CD4-positive, alpha-beta memory T cell (primary cell): ENCODE results near the gene FAF1. TPM values are rescaled to one million over a fixed set of nuclear protein-coding genes. Genes with fewer than 3 reads are reported as not detected.

Source experiments
- CTCF ChIA-PET: fragments of 350-600 bp; sonication (Branson Sonifier 250); formaldehyde crosslinking; loops from one replicate; lab custom pipeline; 2021; ENCODE audit warnings: inconsistent platforms; ENCODE audit not compliant: partially characterized antibody; lab: Charles Lee
- POLR2A ChIA-PET: fragments of 350-600 bp; sonication (Branson Sonifier 250); formaldehyde crosslinking; loops from one replicate; lab custom pipeline; 2021; ENCODE audit not compliant: partially characterized antibody; lab: Charles Lee
- DNase-seq, 5 donors: peaks; one replicate each; pipeline versions ENCODE4 v3.0.0 to v3.0.0-alpha.2; 2020 to 2022; ENCODE audit warnings: mixed read lengths in 1 of 5
- H3K27ac ChIP-seq: one replicate; pipeline ENCODE4 v1.7.0; 2013; ENCODE audit warnings: low read depth, low read length
- H3K27me3 ChIP-seq: 2 replicates; pipeline ENCODE4 v1.7.0; 2013; ENCODE audit warnings: mild to moderate bottlenecking, low read length, moderate library complexity; ENCODE audit not compliant: insufficient read depth
- H3K36me3 ChIP-seq: 2 replicates; pipeline ENCODE4 v1.7.0; 2013; ENCODE audit warnings: mild to moderate bottlenecking, low read length, moderate library complexity; ENCODE audit not compliant: insufficient read depth
- H3K4me1 ChIP-seq: 2 replicates; pipeline ENCODE4 v1.7.0; 2013; ENCODE audit warnings: mild to moderate bottlenecking, low read length, moderate library complexity; ENCODE audit not compliant: insufficient read depth
- H3K4me3 ChIP-seq, 2 donors: one replicate each; pipeline ENCODE4 v1.7.0; 2013; ENCODE audit warnings: low read length in 2 of 2, mild to moderate bottlenecking in 1 of 2
- H3K9me3 ChIP-seq, 2 donors: one replicate each; pipeline ENCODE4 v1.7.0; 2013; ENCODE audit warnings: low read length in 2 of 2, control low read depth in 1 of 2; ENCODE audit not compliant: control insufficient read depth in 1 of 2
- H3K27ac Mint-ChIP-seq, 7 donors: one replicate each; pipeline ENCODE4 v1.8.0; 2020 to 2021; ENCODE audit warnings: mixed read lengths in 7 of 7, mild to moderate bottlenecking in 6 of 7, inconsistent platforms in 3 of 7, moderate library complexity in 3 of 7
- H3K27me3 Mint-ChIP-seq, 2 donors: one replicate each; pipeline ENCODE4 v1.8.0; 2020 to 2021; ENCODE audit warnings: mixed read lengths in 2 of 2
- H3K36me3 Mint-ChIP-seq, 2 donors: one replicate each; pipeline ENCODE4 v1.8.0; 2020 to 2021; ENCODE audit warnings: mixed read lengths in 2 of 2, inconsistent platforms in 1 of 2, mild to moderate bottlenecking in 1 of 2
- H3K4me1 Mint-ChIP-seq, 4 donors: one replicate each; pipeline ENCODE4 v1.8.0; 2020 to 2021; ENCODE audit warnings: mixed read lengths in 4 of 4, mild to moderate bottlenecking in 1 of 4
- H3K4me3 Mint-ChIP-seq, 8 donors: one replicate each; pipeline ENCODE4 v1.8.0; 2020 to 2021; ENCODE audit warnings: mixed read lengths in 8 of 8, mild to moderate bottlenecking in 7 of 8, moderate library complexity in 6 of 8, inconsistent platforms in 3 of 8
- H3K9me3 Mint-ChIP-seq, 8 donors: one replicate each; pipeline ENCODE4 v1.8.0; 2020 to 2021; ENCODE audit warnings: mixed read lengths in 8 of 8, mild to moderate bottlenecking in 5 of 8, inconsistent platforms in 3 of 8, moderate library complexity in 1 of 8
- intact Hi-C: fragments of 100-400 bp; cut with micrococcal nuclease; formaldehyde crosslinking; loops from one replicate; pipeline ENCODE4 v1.15.1; 2023
- polyA plus RNA-seq, 2 donors: library from polyadenylated mRNA; unstranded; fragments of 300-500 nt; fragmentation: Illumina TruSeq; gene quantifications; one replicate each; pipeline ENCODE4 v1.2.3, GENCODE V29; 2021
- total RNA-seq, 2 experiments: library from RNA; stranded (reverse); gene quantifications; one replicate each; pipeline ENCODE4 v1.2.3, GENCODE V29; 2021

FAF1 gene
- total and polyA plus RNA-seq, 4 experiments from 2014 or later = 36.0 to 60.2 (median 53.9) TPM

DNA sequence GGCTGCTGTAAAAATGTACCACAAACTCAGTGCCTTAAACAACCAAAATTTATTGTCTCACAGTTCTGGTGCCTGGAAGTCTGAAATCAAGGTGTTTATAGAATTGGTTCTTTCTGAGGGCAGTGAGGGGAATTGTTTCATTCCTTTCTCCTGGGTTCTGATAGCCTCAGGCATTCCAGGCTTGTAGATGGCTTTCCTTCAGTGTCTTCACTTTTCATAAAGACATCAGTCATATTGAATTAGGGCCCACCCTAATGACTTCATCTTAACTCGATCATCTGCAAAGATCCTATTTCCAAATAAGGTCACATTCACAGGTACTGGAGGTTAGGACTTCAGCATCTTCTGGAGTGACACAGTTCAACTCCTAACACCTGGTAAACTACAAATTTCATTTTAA is 25.0 kb upstream of the FAF1 start:
- Histone ChIP-seq H3K9me3 (no peaks in the 10 kb centered on the region), H3K27me3 (no peaks in the 10 kb centered on the region), H3K27ac (no peak overlapping the region), H3K36me3 (no peaks in the 10 kb centered on the region), H3K4me1 (no peaks in the 10 kb centered on the region), H3K4me3 (no peak overlapping the region)
- no peak for DNase-seq
- Mint-ChIP-seq H3K4me3 (no peak overlapping the region), H3K36me3 (no peaks in the 10 kb centered on the region), H3K27ac (peak overlapping the region in 4 of 7 donors; percentile 7 to 65 (median 50)), H3K4me1 (peaks cover 0 to 12% (median 4%) of the 10 kb centered on the region in 4 donors), H3K9me3 (no peaks in the 10 kb centered on the region), H3K27me3 (peaks cover 0 to 1% of the 10 kb centered on the region in 2 donors)
- intact Hi-C loops = no loop called here
- ChIA-PET CTCF (interaction anchor here (1.4 kb wide), 1 partner anchor 55 kb away, joined by 4 read pairs; no protein-coding TSS in a partner anchor), POLR2A (interaction anchor here (1.4 to 1.9 kb wide), 2 partner anchors 8 to 16 kb away, joined by 3 to 6 read pairs; no protein-coding TSS in a partner anchor)

DNA sequence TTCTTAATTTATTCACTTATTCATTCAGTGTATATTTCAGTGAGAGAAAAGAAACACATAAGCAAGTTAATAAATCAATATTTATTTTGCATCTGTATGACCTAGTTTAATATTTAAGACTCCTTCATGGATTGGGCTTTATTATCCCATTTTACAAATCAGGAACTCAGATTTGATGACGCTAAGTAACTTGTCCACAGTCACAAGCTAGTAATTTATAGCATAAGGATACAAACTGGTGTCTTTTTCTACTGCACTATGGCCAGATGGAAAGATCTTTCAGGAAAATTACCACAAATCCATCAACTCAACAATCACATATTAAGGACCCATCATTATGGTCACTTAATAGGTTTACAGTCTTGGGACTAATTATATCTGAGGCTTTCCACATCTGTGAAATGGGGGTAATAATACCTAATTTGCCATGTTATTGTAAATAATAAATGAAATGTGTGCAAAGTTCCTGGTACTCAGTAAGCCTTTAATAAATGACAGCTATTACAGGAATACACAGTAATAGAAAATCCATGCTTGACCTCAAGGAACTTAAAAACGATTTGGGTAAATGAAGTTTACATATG is 23.2 kb upstream of the FAF1 start:
- CTCF ChIA-PET = interaction anchor here (1.4 kb wide), 1 partner anchor 15 kb away, joined by 3 read pairs; no protein-coding TSS in a partner anchor
- peaks cover 0 to 2% of the 10 kb centered on the region in 2 donors for H3K27me3 Mint-ChIP-seq
- POLR2A ChIA-PET = interaction anchor here (1.1 kb wide), 1 partner anchor 13 kb away, joined by 3 read pairs; the partner anchor contains the start of gene CDKN2C

DNA sequence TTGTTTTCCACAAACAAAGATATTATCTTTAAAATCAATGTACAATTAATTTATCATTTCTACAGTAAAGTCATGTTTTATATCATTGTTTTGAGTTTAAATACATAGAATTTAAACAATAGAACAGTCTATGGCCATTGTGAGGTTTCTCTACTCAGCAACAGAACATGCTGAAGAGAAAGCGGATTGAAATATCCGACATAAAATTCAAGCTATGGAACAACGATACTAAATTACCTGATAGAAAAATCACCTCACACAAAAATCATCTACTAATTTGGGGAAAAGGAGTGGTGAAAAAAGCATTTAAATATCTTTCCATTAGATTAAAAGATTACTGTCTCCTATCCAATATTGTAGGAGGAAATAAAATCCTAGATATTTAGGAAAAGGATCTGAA is 22.5 kb upstream of the FAF1 start:
- H3K36me3 Mint-ChIP-seq = peaks cover 0 to 5% of the 10 kb centered on the region in 2 donors
- H3K9me3 ChIP-seq = no peaks in the 10 kb centered on the region
- POLR2A ChIA-PET = interaction anchor here (1.1 kb wide), 1 partner anchor 13 kb away, joined by 3 read pairs; the partner anchor contains the start of gene CDKN2C
- H3K27me3 ChIP-seq = no peaks in the 10 kb centered on the region
- intact Hi-C loops = no loop called here
- no peak overlapping the region for H3K4me3 Mint-ChIP-seq
- CTCF ChIA-PET = interaction anchor here (1.4 kb wide), 1 partner anchor 14 kb away, joined by 3 read pairs; no protein-coding TSS in a partner anchor
- no peaks in the 10 kb centered on the region for H3K36me3 ChIP-seq
- H3K4me1 ChIP-seq = peaks cover 11% of the 10 kb centered on the region
- DNase-seq = no peak
- peaks cover 10 to 25% (median 11%) of the 10 kb centered on the region in 4 donors for H3K4me1 Mint-ChIP-seq
- no peak overlapping the region for H3K27ac Mint-ChIP-seq
- H3K4me3 ChIP-seq = no peak overlapping the region
- H3K9me3 Mint-ChIP-seq = peaks cover 0 to 2% (median 0%) of the 10 kb centered on the region in 8 donors
- H3K27me3 Mint-ChIP-seq = peaks cover 0 to 1% of the 10 kb centered on the region in 2 donors
- no peak overlapping the region for H3K27ac ChIP-seq

More for the DNA sequence above, 23.2 kb upstream of the FAF1 start:
- Mint-ChIP-seq H3K4me3 (no peak overlapping the region), H3K4me1 (peaks cover 10 to 24% (median 11%) of the 10 kb centered on the region in 4 donors), H3K9me3 (peaks cover 0 to 2% (median 0%) of the 10 kb centered on the region in 8 donors), H3K27ac (no peak overlapping the region), H3K36me3 (peaks cover 0 to 5% of the 10 kb centered on the region in 2 donors)
- Histone ChIP-seq H3K36me3 (no peaks in the 10 kb centered on the region), H3K4me1 (peaks cover 10% of the 10 kb centered on the region), H3K27ac (no peak overlapping the region), H3K9me3 (no peaks in the 10 kb centered on the region), H3K4me3 (no peak overlapping the region), H3K27me3 (no peaks in the 10 kb centered on the region)
- DNase-seq = no peak
- intact Hi-C loops = no loop called here

DNA sequence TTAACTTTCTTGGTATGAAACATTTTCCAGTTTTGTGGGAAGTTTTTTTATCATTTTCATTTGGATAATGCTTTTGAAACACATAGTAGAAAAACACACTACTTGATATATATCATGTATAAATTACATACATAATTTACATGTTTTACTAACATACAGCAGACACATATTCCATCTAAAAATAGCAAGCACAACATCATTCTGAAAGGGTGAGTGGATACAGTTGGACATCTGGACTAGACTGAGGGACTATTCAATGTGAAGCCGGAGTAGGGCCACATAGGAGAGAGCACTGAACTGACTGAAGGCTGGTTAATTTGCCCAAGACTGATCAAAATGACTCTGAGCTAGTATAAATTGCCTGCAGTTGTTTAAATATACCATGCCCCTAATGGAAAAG is 21.7 kb upstream of the FAF1 start:
- H3K4me3 Mint-ChIP-seq = peak overlapping the region in 2 of 8 donors; percentile 45 to 62
- ChIA-PET CTCF (interaction anchor here (1.4 kb wide), 1 partner anchor 14 kb away, joined by 3 read pairs; no protein-coding TSS in a partner anchor), POLR2A (no interaction called here)
- H3K27me3 Mint-ChIP-seq = peaks cover 0 to 1% of the 10 kb centered on the region in 2 donors
- DNase-seq = no peak
- Histone ChIP-seq H3K27me3 (no peaks in the 10 kb centered on the region), H3K4me1 (peaks cover 15% of the 10 kb centered on the region), H3K9me3 (no peaks in the 10 kb centered on the region), H3K36me3 (no peaks in the 10 kb centered on the region), H3K4me3 (no peak overlapping the region), H3K27ac (no peak overlapping the region)
- H3K27ac Mint-ChIP-seq = peak overlapping the region in 1 of 7 donors; percentile 19
- intact Hi-C loops = no loop called here
- peaks cover 0 to 10% of the 10 kb centered on the region in 2 donors for H3K36me3 Mint-ChIP-seq
- peaks cover 0 to 2% (median 0%) of the 10 kb centered on the region in 8 donors for H3K9me3 Mint-ChIP-seq
- peaks cover 11 to 32% (median 13%) of the 10 kb centered on the region in 4 donors for H3K4me1 Mint-ChIP-seq

DNA sequence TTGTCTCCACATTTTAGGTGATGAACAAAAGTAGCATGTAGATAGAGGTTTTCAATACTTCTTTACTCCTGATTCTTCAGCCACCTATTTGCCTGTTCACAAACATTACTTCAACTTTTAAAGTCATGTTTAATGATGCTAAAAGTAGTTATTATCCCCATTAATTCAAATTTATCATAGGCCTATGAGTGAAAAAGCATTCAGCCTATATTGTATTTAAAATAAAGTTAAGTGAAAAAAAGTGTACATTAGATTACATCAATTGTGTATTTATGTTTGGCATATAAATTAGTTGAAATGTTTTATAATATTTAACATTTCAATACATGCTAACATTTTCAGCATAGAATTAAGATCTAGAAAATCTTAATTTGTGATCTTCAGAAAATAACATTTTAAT is 20.4 kb upstream of the FAF1 start:
- Histone ChIP-seq H3K4me3 (no peak overlapping the region), H3K36me3 (no peaks in the 10 kb centered on the region), H3K27ac (no peak overlapping the region), H3K4me1 (peaks cover 23% of the 10 kb centered on the region), H3K9me3 (no peaks in the 10 kb centered on the region), H3K27me3 (no peaks in the 10 kb centered on the region)
- ChIA-PET POLR2A (interaction anchor here (6.1 kb wide), 1 partner anchor 20 kb away, joined by 44 read pairs; the partner anchor contains the start of gene FAF1), CTCF (interaction anchor here (5.4 kb wide), 1 partner anchor 11 kb away, joined by 25 read pairs; the partner anchor contains the start of gene CDKN2C)
- H3K9me3 Mint-ChIP-seq = peaks cover 0 to 2% (median 0%) of the 10 kb centered on the region in 8 donors
- peaks cover 16 to 40% (median 21%) of the 10 kb centered on the region in 4 donors for H3K4me1 Mint-ChIP-seq
- no peak for DNase-seq
- peak overlapping the region in 1 of 8 donors; percentile 8 for H3K4me3 Mint-ChIP-seq
- peaks cover 0 to 3% of the 10 kb centered on the region in 2 donors for H3K27me3 Mint-ChIP-seq
- intact Hi-C loops = no loop called here
- H3K36me3 Mint-ChIP-seq = peaks cover 0 to 11% of the 10 kb centered on the region in 2 donors
- H3K27ac Mint-ChIP-seq = no peak overlapping the region

DNA sequence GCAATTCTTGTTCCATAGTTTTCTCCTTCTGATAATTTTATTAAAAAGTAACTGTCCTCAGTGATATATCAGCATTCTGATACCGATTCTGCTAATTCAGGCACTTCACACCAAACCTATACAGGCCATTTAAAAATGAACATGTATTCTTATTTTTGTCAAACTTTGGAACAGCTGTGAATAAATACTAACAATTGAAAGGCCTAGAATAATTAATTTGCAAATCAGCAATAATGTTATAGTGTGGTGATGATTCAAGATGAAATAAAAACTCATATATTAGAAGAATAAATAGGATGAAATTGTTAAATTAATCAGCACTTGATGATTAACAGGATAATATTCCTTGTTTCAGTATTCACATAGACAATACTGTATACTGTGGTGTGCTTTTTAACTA is 19.9 kb upstream of the FAF1 start:
- ChIA-PET CTCF (interaction anchor here (5.4 kb wide), 1 partner anchor 11 kb away, joined by 25 read pairs; the partner anchor contains the start of gene CDKN2C), POLR2A (interaction anchor here (4.1 to 6.1 kb wide), 2 partner anchors 11 to 20 kb away, joined by 44 to 88 read pairs; partner anchors contain the start of genes CDKN2C and FAF1)
- intact Hi-C loops = no loop called here
- peak overlapping the region in 2 of 8 donors; percentile 11 to 21 for H3K4me3 Mint-ChIP-seq
- peaks cover 16 to 36% (median 19%) of the 10 kb centered on the region in 4 donors for H3K4me1 Mint-ChIP-seq
- H3K4me1 ChIP-seq = peaks cover 23% of the 10 kb centered on the region
- no peaks in the 10 kb centered on the region for H3K36me3 ChIP-seq
- DNase-seq = no peak
- peaks cover 0 to 2% (median 0%) of the 10 kb centered on the region in 8 donors for H3K9me3 Mint-ChIP-seq
- no peaks in the 10 kb centered on the region for H3K27me3 ChIP-seq
- H3K36me3 Mint-ChIP-seq = peaks cover 0 to 11% of the 10 kb centered on the region in 2 donors
- no peak overlapping the region for H3K27ac Mint-ChIP-seq
- H3K27me3 Mint-ChIP-seq = peaks cover 0 to 3% of the 10 kb centered on the region in 2 donors
- no peak overlapping the region for H3K4me3 ChIP-seq
- no peak overlapping the region for H3K27ac ChIP-seq
- H3K9me3 ChIP-seq = no peaks in the 10 kb centered on the region
